Trophoblast cell (in vitro differentiated cells and primary cell): ENCODE results near the gene ACTN3.

Experiments
- DNase-seq, 2 donors: peaks; one replicate each; pipeline ENCODE4 v3.0.0-alpha.2; 2016
- H2AFZ ChIP-seq: 2 replicates; pipeline ENCODE4 v1.6.1; 2013; ENCODE audit warnings: low read length, moderate library complexity, mild to moderate bottlenecking; ENCODE audit not compliant: insufficient read depth, poor library complexity
- H2AK5ac ChIP-seq: 2 replicates; pipeline ENCODE4 v1.6.1; 2013; ENCODE audit warnings: mild to moderate bottlenecking, low read length
- H2BK120ac ChIP-seq: 2 replicates; pipeline ENCODE4 v1.6.1; 2013; ENCODE audit warnings: low read length, mild to moderate bottlenecking, moderate library complexity; ENCODE audit not compliant: insufficient read depth, poor library complexity
- H2BK12ac ChIP-seq: 2 replicates; pipeline ENCODE4 v1.6.1; 2013; ENCODE audit warnings: mild to moderate bottlenecking, low read length, moderate library complexity
- H2BK5ac ChIP-seq: 2 replicates; pipeline ENCODE4 v1.6.1; 2013; ENCODE audit warnings: low read length, low read depth, moderate library complexity, mild to moderate bottlenecking; ENCODE audit not compliant: poor library complexity
- H3K14ac ChIP-seq: 2 replicates; pipeline ENCODE4 v1.6.1; 2013; ENCODE audit warnings: mild to moderate bottlenecking, low read length
- H3K18ac ChIP-seq: 2 replicates; pipeline ENCODE4 v1.6.1; 2013; ENCODE audit warnings: mild to moderate bottlenecking, low read length
- H3K23ac ChIP-seq: 2 replicates; pipeline ENCODE4 v1.6.1; 2013; ENCODE audit warnings: low read length
- H3K27ac ChIP-seq: 2 replicates; pipeline ENCODE4 v1.5.1; 2013; ENCODE audit warnings: low read depth, mild to moderate bottlenecking, inconsistent platforms, low read length, moderate library complexity
- H3K27me3 ChIP-seq: 2 replicates; pipeline ENCODE4 v1.6.1; 2013; ENCODE audit warnings: inconsistent platforms, mild to moderate bottlenecking, low read length, moderate library complexity; ENCODE audit not compliant: insufficient read depth
- H3K36me3 ChIP-seq, 2 experiments: 1 replicate in 1 of 2; 2 replicates in 1 of 2; pipeline ENCODE4 v1.6.1; 2013; ENCODE audit warnings: low read length in 2 of 2, mild to moderate bottlenecking in 2 of 2, moderate library complexity in 1 of 2; ENCODE audit not compliant: insufficient read depth in 2 of 2, control insufficient read depth in 1 of 2
- H3K4ac ChIP-seq: 2 replicates; pipeline ENCODE4 v1.6.1; 2013; ENCODE audit warnings: low read depth, mild to moderate bottlenecking, low read length, moderate library complexity
- H3K4me1 ChIP-seq, 2 experiments: 1 replicate in 1 of 2; 2 replicates in 1 of 2; pipeline ENCODE4 v1.6.1; 2013; ENCODE audit warnings: low read length in 2 of 2, mild to moderate bottlenecking in 2 of 2, moderate library complexity in 1 of 2; ENCODE audit not compliant: insufficient read depth in 2 of 2, control insufficient read depth in 1 of 2
- H3K4me2 ChIP-seq: 2 replicates; pipeline ENCODE4 v1.6.1; 2013; ENCODE audit warnings: inconsistent platforms, mild to moderate bottlenecking, low read length, moderate library complexity
- H3K4me3 ChIP-seq: 2 replicates; pipeline ENCODE4 v1.5.1; 2013; ENCODE audit warnings: mild to moderate bottlenecking, low read depth, low read length, inconsistent platforms
- H3K79me1 ChIP-seq: one replicate; pipeline ENCODE4 v1.6.1; 2013; ENCODE audit warnings: low read length
- H3K79me2 ChIP-seq: 2 replicates; pipeline ENCODE4 v1.6.1; 2013; ENCODE audit warnings: low read length, mild to moderate bottlenecking; ENCODE audit not compliant: control insufficient read depth, insufficient read depth, poor library complexity
- H3K9ac ChIP-seq: 2 replicates; pipeline ENCODE4 v1.6.1; 2013; ENCODE audit warnings: mild to moderate bottlenecking, low read length
- H3K9me3 ChIP-seq: 2 replicates; pipeline ENCODE4 v1.6.1; 2013; ENCODE audit warnings: low read depth, mild to moderate bottlenecking, control low read depth, inconsistent platforms, low read length; ENCODE audit not compliant: insufficient read depth
- H4K12ac ChIP-seq: 2 replicates; pipeline ENCODE4 v1.6.1; 2013; ENCODE audit warnings: low read depth, mild to moderate bottlenecking, low read length, moderate library complexity
- H4K8ac ChIP-seq: 2 replicates; pipeline ENCODE4 v1.6.1; 2013; ENCODE audit warnings: low read depth, mild to moderate bottlenecking, low read length, moderate library complexity
- H4K91ac ChIP-seq: one replicate; pipeline ENCODE4 v1.6.1; 2013; ENCODE audit warnings: low read depth, mild to moderate bottlenecking, low read length, moderate library complexity
- WGBS: extraction: QIAGEN DNeasy Blood & Tissue Kit; methylation state at CpG from one replicate; pipeline ENCODE4 v1.1.7; 2013; ENCODE audit warnings: missing lambda C conversion rate; ENCODE audit not compliant: insufficient read length, insufficient coverage; ENCODE audit errors: extremely low coverage; 5-methylcytosine and 5-hydroxymethylcytosine counted together

Gene ACTN3

GRCh38 chr11:66612458-66612857, 65.8 kb downstream of the ACTN3 start:
- H3K36me3 ChIP-seq, result no peaks in the 10 kb centered on the region
- H3K23ac ChIP-seq, result no peak overlapping the region
- peaks cover 12% of the 10 kb centered on the region for H3K79me2 ChIP-seq
- no peaks in the 10 kb centered on the region for H3K9me3 ChIP-seq
- no CpG with 5 or more reads among the region's 1 CpG for WGBS
- no peak overlapping the region for H4K8ac ChIP-seq
- no peak overlapping the region for H3K4ac ChIP-seq
- no peak overlapping the region for H2AK5ac ChIP-seq
- H4K12ac ChIP-seq, result no peak overlapping the region
- H3K4me2 ChIP-seq, result no peak overlapping the region
- H3K27me3 ChIP-seq, result no peaks in the 10 kb centered on the region
- no peak overlapping the region for H3K27ac ChIP-seq
- H3K4me1 ChIP-seq, result no peaks in the 10 kb centered on the region
- H3K4me3 ChIP-seq, result no peak overlapping the region
- no peak overlapping the region for H2BK12ac ChIP-seq
- H3K18ac ChIP-seq, result no peak overlapping the region
- no peak for DNase-seq
- no peak overlapping the region for H2BK120ac ChIP-seq
- H2AFZ ChIP-seq, result no peak overlapping the region
- peaks cover 13% of the 10 kb centered on the region for H3K79me1 ChIP-seq
- no peak overlapping the region for H4K91ac ChIP-seq
- no peak overlapping the region for H3K14ac ChIP-seq
- no peak overlapping the region for H2BK5ac ChIP-seq
- H3K9ac ChIP-seq, result no peak overlapping the region
